ENCODE results near the gene ARSB. TPM values are rescaled to one million over a fixed set of nuclear protein-coding genes. Genes with fewer than 3 reads are reported as not detected.

ARSB gene
- total RNA-seq, 1 experiment from 2014 or later = 5.2 TPM

- no TSS peak for BruUV-seq (replicated peaks)
Observed at GRCh38 chr5:78787783-78788182, 197.3 kb downstream of the ARSB start.

GRCh38 chr5:78785454-78785853 is 199.7 kb downstream of the ARSB start:
- CTCF ChIA-PET = no interaction called here
- Mint-ChIP-seq H3K27ac (ENCODE audit: low read depth, unreplicated experiment) (no peak overlapping the region), H3K27me3 (ENCODE audit: insufficient read depth, unreplicated experiment) (no peaks in the 10 kb centered on the region), H3K9me3 (ENCODE audit: unreplicated experiment) (no peaks in the 10 kb centered on the region), H3K4me1 (ENCODE audit: insufficient read depth, unreplicated experiment) (no peaks in the 10 kb centered on the region), H3K4me3 (ENCODE audit: unreplicated experiment) (no peak overlapping the region), H3K36me3 (ENCODE audit: insufficient read depth, unreplicated experiment) (no peaks in the 10 kb centered on the region)
- no TSS peak for BruUV-seq (replicated peaks)
- intact Hi-C loops (cut with micrococcal nuclease) = loop anchor here (10.0 kb wide), 1 partner anchor 141 kb away; the partner anchor contains the start of gene LHFPL2
- no peak for TF ChIP-seq CTCF (IDR thresholded peaks at IDR 0.05; ENCODE audit: unreplicated experiment)
- POLR2A ChIA-PET = no interaction called here
- DNase-seq (ENCODE audit: unreplicated experiment) = no peak

More at GRCh38 chr5:78787783-78788182, 197.3 kb downstream of the ARSB start:
- H3K27me3 Mint-ChIP-seq (ENCODE audit: insufficient read depth, unreplicated experiment) = no peaks in the 10 kb centered on the region
- DNase-seq (ENCODE audit: unreplicated experiment) = no peak
- H3K4me3 Mint-ChIP-seq (ENCODE audit: unreplicated experiment) = no peak overlapping the region
- ChIA-PET CTCF (interaction anchor here (0.6 kb wide), 1 partner anchor 113 kb away, joined by 4 read pairs; no protein-coding TSS in a partner anchor), POLR2A (no interaction called here)
- intact Hi-C loops (cut with micrococcal nuclease) = loop anchor here (10.0 kb wide), 1 partner anchor 143 kb away; the partner anchor contains the start of gene LHFPL2
- H3K27ac Mint-ChIP-seq (ENCODE audit: low read depth, unreplicated experiment) = no peak overlapping the region
- no peaks in the 10 kb centered on the region for H3K36me3 Mint-ChIP-seq (ENCODE audit: insufficient read depth, unreplicated experiment)
- no peaks in the 10 kb centered on the region for H3K9me3 Mint-ChIP-seq (ENCODE audit: unreplicated experiment)
- H3K4me1 Mint-ChIP-seq (ENCODE audit: insufficient read depth, unreplicated experiment) = no peaks in the 10 kb centered on the region
- TF ChIP-seq CTCF (IDR thresholded peaks at IDR 0.05; ENCODE audit: unreplicated experiment) = no peak

- Mint-ChIP-seq H3K36me3 (ENCODE audit: insufficient read depth, unreplicated experiment) (no peaks in the 10 kb centered on the region), H3K9me3 (ENCODE audit: unreplicated experiment) (no peaks in the 10 kb centered on the region), H3K27me3 (ENCODE audit: insufficient read depth, unreplicated experiment) (no peaks in the 10 kb centered on the region), H3K27ac (ENCODE audit: low read depth, unreplicated experiment) (no peak overlapping the region), H3K4me1 (ENCODE audit: insufficient read depth, unreplicated experiment) (peaks cover 13% of the 10 kb centered on the region), H3K4me3 (ENCODE audit: unreplicated experiment) (no peak overlapping the region)
- POLR2A ChIA-PET = interaction anchor here (0.7 kb wide), 1 partner anchor 17 kb away, joined by 3 read pairs; no protein-coding TSS in a partner anchor
- BruUV-seq (replicated peaks) = no TSS peak
- CTCF ChIA-PET = no interaction called here
- no peak for DNase-seq (ENCODE audit: unreplicated experiment)
- intact Hi-C loops (cut with micrococcal nuclease) = loop anchor here (10.0 kb wide), 1 partner anchor 139 kb away; the partner anchor contains the start of gene LHFPL2
- no peak for TF ChIP-seq CTCF (IDR thresholded peaks at IDR 0.05; ENCODE audit: unreplicated experiment)
Observed at GRCh38 chr5:78783434-78784130, 201.5 kb downstream of the ARSB start.

GRCh38 chr5:78782728-78783127 is 202.4 kb downstream of the ARSB start:
- ChIA-PET CTCF (interaction anchor here (0.8 to 0.9 kb wide), 2 partner anchors 9 to 12 kb away, joined by 4 read pairs; no protein-coding TSS in a partner anchor), POLR2A (interaction anchor here (0.7 kb wide), 1 partner anchor 16 kb away, joined by 3 read pairs; no protein-coding TSS in a partner anchor)
- intact Hi-C loops (cut with micrococcal nuclease) = loop anchor here (10.0 kb wide), 1 partner anchor 138 kb away; the partner anchor contains the start of gene LHFPL2
- H3K4me1 Mint-ChIP-seq (ENCODE audit: insufficient read depth, unreplicated experiment) = peaks cover 18% of the 10 kb centered on the region
- no peak overlapping the region for H3K4me3 Mint-ChIP-seq (ENCODE audit: unreplicated experiment)
- no peaks in the 10 kb centered on the region for H3K9me3 Mint-ChIP-seq (ENCODE audit: unreplicated experiment)
- H3K27me3 Mint-ChIP-seq (ENCODE audit: insufficient read depth, unreplicated experiment) = no peaks in the 10 kb centered on the region
- no peak for TF ChIP-seq CTCF (IDR thresholded peaks at IDR 0.05; ENCODE audit: unreplicated experiment)
- no peak overlapping the region for H3K27ac Mint-ChIP-seq (ENCODE audit: low read depth, unreplicated experiment)
- no peaks in the 10 kb centered on the region for H3K36me3 Mint-ChIP-seq (ENCODE audit: insufficient read depth, unreplicated experiment)
- DNase-seq (ENCODE audit: unreplicated experiment) = no peak
- BruUV-seq (replicated peaks) = no TSS peak
